Esophagus squamous epithelium (tissue), 5 donors: ENCODE measurements around the gene GNB1L. TPM values are rescaled to one million over a fixed set of nuclear protein-coding genes. Genes with fewer than 3 reads are reported as not detected.

Experiments used
- DNase-seq: peaks from one replicate; lab custom pipeline; 2025; lab: John Stamatoyannopoulos, UW
- H3K27ac ChIP-seq, 4 donors: fragments of 200-600 bp; sonication (generic); one replicate each; pipeline ENCODE4 v1.5.1; 2016 to 2019; ENCODE audit warnings: mild to moderate bottlenecking in 1 of 4
- H3K27me3 ChIP-seq, 4 donors: fragments of 200-600 bp; sonication (generic); 1 replicate in 3 of 4; 2 replicates in 1 of 4; pipeline versions ENCODE4 v1.5.1 to v1.6.0; 2017 to 2021; ENCODE audit warnings: antibody characterized with exemption in 1 of 4
- H3K36me3 ChIP-seq, 3 donors: fragments of 200-600 bp; sonication (generic); one replicate each; pipeline ENCODE4 v1.5.1; 2016 to 2019
- H3K4me1 ChIP-seq, 3 donors: fragments of 200-600 bp; sonication (generic); one replicate each; pipeline ENCODE4 v1.5.1; 2017 to 2019
- H3K4me3 ChIP-seq, 4 donors: fragments of 200-600 bp; sonication (generic); 1 replicate in 3 of 4; 2 replicates in 1 of 4; pipeline ENCODE4 v1.5.1; 2016 to 2019; ENCODE audit warnings: mild to moderate bottlenecking in 2 of 4, moderate library complexity in 1 of 4
- H3K9me3 ChIP-seq, 3 donors: fragments of 200-600 bp; sonication (generic); one replicate each; pipeline ENCODE4 v1.5.1; 2016 to 2019
- POLR2A ChIP-seq, 4 donors: fragments of 450-650 bp; IDR thresholded peaks; one replicate each; pipeline ENCODE4 v1.6.1; 2017; ENCODE audit warnings: antibody characterized with exemption in 4 of 4, mild to moderate bottlenecking in 4 of 4, moderate library complexity in 3 of 4
- WGBS, 2 donors: methylation state at CpG; one replicate each; pipeline ENCODE4 v1.1.5; 2018; 5-methylcytosine and 5-hydroxymethylcytosine counted together
- intact Hi-C: fragments of 100-400 bp; cut with DNase I; formaldehyde crosslinking; loops from one replicate; pipeline ENCODE4 v1.15.0; 2022
- total RNA-seq, 4 donors: library from RNA; depleted of rRNA; stranded (reverse); fragments of >200 nt; gene quantifications; one replicate each; pipeline ENCODE4 v1.1.0, GENCODE V29; 2016
- TF ChIP-seq, protein P1 (sequence below), 6 experiments: fragments of 450-650 bp in 4 of 6; fragments of 200-600 bp in 2 of 6; sonication (generic) in 2 of 6; IDR thresholded peaks; one replicate each; pipeline ENCODE4 v1.5.1; 2016 to 2019; ENCODE audit warnings: antibody characterized with exemption in 6 of 6, mild to moderate bottlenecking in 4 of 6, moderate library complexity in 4 of 6
- donor health status: DM: yes; HTN: yes; CAD: no.

Gene GNB1L
- total RNA-seq, 4 donors from 2014 or later, result 5.7 to 8.5 (median 6.4) TPM

DNA sequence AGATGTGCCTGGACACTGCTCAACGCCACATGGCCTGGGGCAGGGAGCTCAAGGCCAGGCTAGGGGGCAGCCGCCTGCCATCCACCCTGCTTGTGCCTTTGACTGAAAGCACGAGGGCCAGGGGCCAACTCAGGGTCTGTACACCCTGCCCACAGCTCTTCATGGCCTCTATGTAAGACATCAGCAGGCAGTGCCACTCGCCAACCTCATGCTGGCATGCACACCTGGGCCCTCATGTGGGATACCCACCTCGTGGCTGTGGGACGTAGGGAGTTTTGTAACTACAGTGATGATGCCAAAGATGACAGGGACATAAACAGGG lies 68.4 kb downstream of the GNB1L start:
- no peak overlapping the region for H3K4me3 ChIP-seq
- 80 to 83% methylated on average over 1 to 2 of the region's 6 CpGs for WGBS, 2 donors
- H3K36me3 ChIP-seq, result peaks cover 0 to 20% (median 0%) of the 10 kb centered on the region in 3 donors
- no peak overlapping the region for H3K27ac ChIP-seq
- peaks cover 0 to 12% (median 0%) of the 10 kb centered on the region in 3 donors for H3K4me1 ChIP-seq
- intact Hi-C loops, result no loop called here
- TF ChIP-seq POLR2A (IDR thresholded peaks at IDR 0.05), result no peak
- TF ChIP-seq, protein P1, sequence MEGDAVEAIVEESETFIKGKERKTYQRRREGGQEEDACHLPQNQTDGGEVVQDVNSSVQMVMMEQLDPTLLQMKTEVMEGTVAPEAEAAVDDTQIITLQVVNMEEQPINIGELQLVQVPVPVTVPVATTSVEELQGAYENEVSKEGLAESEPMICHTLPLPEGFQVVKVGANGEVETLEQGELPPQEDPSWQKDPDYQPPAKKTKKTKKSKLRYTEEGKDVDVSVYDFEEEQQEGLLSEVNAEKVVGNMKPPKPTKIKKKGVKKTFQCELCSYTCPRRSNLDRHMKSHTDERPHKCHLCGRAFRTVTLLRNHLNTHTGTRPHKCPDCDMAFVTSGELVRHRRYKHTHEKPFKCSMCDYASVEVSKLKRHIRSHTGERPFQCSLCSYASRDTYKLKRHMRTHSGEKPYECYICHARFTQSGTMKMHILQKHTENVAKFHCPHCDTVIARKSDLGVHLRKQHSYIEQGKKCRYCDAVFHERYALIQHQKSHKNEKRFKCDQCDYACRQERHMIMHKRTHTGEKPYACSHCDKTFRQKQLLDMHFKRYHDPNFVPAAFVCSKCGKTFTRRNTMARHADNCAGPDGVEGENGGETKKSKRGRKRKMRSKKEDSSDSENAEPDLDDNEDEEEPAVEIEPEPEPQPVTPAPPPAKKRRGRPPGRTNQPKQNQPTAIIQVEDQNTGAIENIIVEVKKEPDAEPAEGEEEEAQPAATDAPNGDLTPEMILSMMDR (IDR thresholded peaks at IDR 0.05), result no peak
- H3K27me3 ChIP-seq, result peaks cover 0 to 30% (median 0%) of the 10 kb centered on the region in 4 donors
- H3K9me3 ChIP-seq, result peaks cover 0 to 5% (median 0%) of the 10 kb centered on the region in 3 donors
- no peak for DNase-seq

GRCh38 chr22:19785461-19786263 lies 69.0 kb downstream of the GNB1L start:
- 85 to 90% methylated on average over 6 to 14 of the region's 22 CpGs for WGBS, 2 donors
- intact Hi-C loops, result no loop called here

GRCh38 chr22:19784384-19785175 lies 70.1 kb downstream of the GNB1L start:
- H3K4me3 ChIP-seq, result no peak overlapping the region
- peaks cover 0 to 12% (median 0%) of the 10 kb centered on the region in 3 donors for H3K4me1 ChIP-seq
- WGBS, 2 donors, result 97% methylated on average over 12 of the region's 33 CpGs; no CpG with 5 or more reads in 1 of the 2 donors
- TF ChIP-seq POLR2A (IDR thresholded peaks at IDR 0.05), result no peak
- TF ChIP-seq, protein P1 (IDR thresholded peaks at IDR 0.05), result no peak
- DNase-seq, result no peak
- peaks cover 0 to 19% (median 0%) of the 10 kb centered on the region in 3 donors for H3K36me3 ChIP-seq
- peaks cover 0 to 30% (median 0%) of the 10 kb centered on the region in 4 donors for H3K27me3 ChIP-seq
- no peak overlapping the region for H3K27ac ChIP-seq
- H3K9me3 ChIP-seq, result peaks cover 0 to 5% (median 0%) of the 10 kb centered on the region in 3 donors
- intact Hi-C loops, result no loop called here

More at GRCh38 chr22:19785461-19786263, 69.0 kb downstream of the GNB1L start:
- Histone ChIP-seq H3K36me3 (peaks cover 0 to 19% (median 0%) of the 10 kb centered on the region in 3 donors), H3K4me3 (no peak overlapping the region), H3K27ac (no peak overlapping the region), H3K27me3 (peaks cover 0 to 30% (median 0%) of the 10 kb centered on the region in 4 donors), H3K9me3 (peaks cover 0 to 5% (median 0%) of the 10 kb centered on the region in 3 donors), H3K4me1 (peaks cover 0 to 12% (median 0%) of the 10 kb centered on the region in 3 donors)
- TF ChIP-seq POLR2A (IDR thresholded peaks at IDR 0.05), result no peak
- TF ChIP-seq, protein P1 (IDR thresholded peaks at IDR 0.05), result no peak
- no peak for DNase-seq

DNA sequence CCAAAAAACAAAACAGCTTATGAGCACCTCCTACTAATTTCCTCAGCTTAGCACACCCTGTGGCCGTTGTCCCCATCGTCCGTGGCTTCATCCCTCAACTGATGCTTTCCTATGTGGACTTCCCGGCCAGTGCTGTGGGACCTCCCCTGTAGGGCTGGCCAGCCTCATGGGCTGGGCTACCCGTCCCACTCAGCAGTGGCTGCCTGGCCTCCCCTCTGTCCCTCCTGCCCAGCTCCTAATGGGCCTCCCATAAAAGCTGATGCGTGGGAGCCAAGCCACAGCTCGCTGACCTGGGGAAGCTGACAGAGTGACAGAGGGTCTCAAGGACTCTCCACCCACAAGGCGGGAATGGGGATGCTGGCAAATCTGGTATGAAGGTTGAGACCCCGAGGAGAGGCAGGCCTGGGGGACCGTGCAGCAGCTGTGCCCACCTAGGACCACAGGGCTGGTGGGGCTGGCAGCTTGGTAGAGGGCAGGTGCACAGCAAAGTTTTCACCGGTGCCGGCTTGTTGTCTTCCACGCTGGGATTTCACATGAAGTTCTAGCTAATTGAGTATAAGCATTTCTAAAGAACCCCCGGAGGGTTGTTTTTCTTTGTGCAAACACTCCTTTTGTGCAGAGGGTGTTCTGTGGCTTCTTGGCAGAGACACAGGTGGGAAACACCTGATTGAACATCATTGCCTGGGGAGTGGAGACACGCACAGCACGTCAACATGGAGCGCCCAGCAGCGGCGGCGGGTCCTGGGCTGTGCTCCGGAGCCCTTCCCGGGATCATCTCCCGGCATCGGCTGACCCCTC lies 70.9 kb downstream of the GNB1L start:
- Histone ChIP-seq H3K36me3 (peaks cover 0 to 12% (median 0%) of the 10 kb centered on the region in 3 donors), H3K4me1 (peaks cover 0 to 12% (median 0%) of the 10 kb centered on the region in 3 donors), H3K27me3 (peaks cover 0 to 35% (median 0%) of the 10 kb centered on the region in 4 donors), H3K9me3 (peaks cover 0 to 5% (median 0%) of the 10 kb centered on the region in 3 donors), H3K4me3 (no peak overlapping the region), H3K27ac (no peak overlapping the region)
- TF ChIP-seq, protein P1 (IDR thresholded peaks at IDR 0.05), result no peak
- no peak for TF ChIP-seq POLR2A (IDR thresholded peaks at IDR 0.05)
- 60 to 80% methylated on average over 8 to 15 of the region's 24 CpGs for WGBS, 2 donors
- no peak for DNase-seq
- intact Hi-C loops, result no loop called here
